Panc1 (cell line): ENCODE results near the gene DEUP1. TPM values are rescaled to one million over a fixed set of nuclear protein-coding genes. Genes with fewer than 3 reads are reported as not detected.

Experiments
- ATAC-seq: fragments of 200-7000 bp; cut with Tn5 transposase; 2 replicates; pipeline ENCODE4 v1.9.1; 2020; ENCODE audit warnings: mild to moderate bottlenecking, moderate library complexity
- BruUV-seq: library from RNA; stranded (reverse); fragments of 400-500 nt; replicated peaks from 2 replicates; lab custom pipeline; 2021; lab: Mats Ljungman, UMichigan
- CTCF ChIA-PET: fragments of 300-600 bp; sonication (Branson Sonifier 250); formaldehyde crosslinking; loops from one replicate; lab custom pipeline; 2022; ENCODE audit warnings: antibody characterized with exemption; lab: Charles Lee
- POLR2A ChIA-PET: fragments of 300-600 bp; sonication (Branson Sonifier 250); formaldehyde crosslinking; loops from one replicate; lab custom pipeline; 2022; ENCODE audit warnings: antibody characterized with exemption; lab: Charles Lee
- DNase-seq: peaks from one replicate; pipeline ENCODE4 v3.0.0-alpha.2; 2010; ENCODE audit warnings: low read depth, low spot score
- H3K27ac ChIP-seq: 2 replicates; pipeline ENCODE4 v1.5.1; 2011; ENCODE audit warnings: mild to moderate bottlenecking, low read length, inconsistent platforms
- H3K27me3 ChIP-seq: fragments of 200-500 bp; sonication (Bioruptor generic); 2 replicates; pipeline ENCODE4 v1.6.0; 2014; ENCODE audit warnings: low read length, inconsistent platforms; ENCODE audit not compliant: control insufficient read depth, insufficient read depth
- H3K36me3 ChIP-seq: fragments of 200-500 bp; sonication (Bioruptor generic); 2 replicates; pipeline ENCODE4 v1.5.1; 2014; ENCODE audit warnings: inconsistent platforms, mild to moderate bottlenecking, low read length, moderate library complexity; ENCODE audit not compliant: control insufficient read depth, insufficient read depth
- H3K4me1 ChIP-seq: 2 replicates; pipeline ENCODE4 v1.5.1; 2011; ENCODE audit warnings: inconsistent platforms, mild to moderate bottlenecking, low read length, moderate library complexity; ENCODE audit not compliant: control insufficient read depth, insufficient read depth
- H3K4me3 ChIP-seq, 2 experiments: 2 replicates each; pipeline ENCODE4 v1.5.1; 2011 to 2012; ENCODE audit warnings: low read depth in 2 of 2, low read length in 2 of 2, mild to moderate bottlenecking in 2 of 2, inconsistent platforms in 1 of 2, moderate library complexity in 1 of 2
- H3K9me3 ChIP-seq: fragments of 200-500 bp; sonication (Bioruptor generic); 2 replicates; pipeline ENCODE4 v1.5.1; 2014; ENCODE audit warnings: low read depth, mild to moderate bottlenecking, inconsistent platforms, low read length, moderate library complexity; ENCODE audit not compliant: control insufficient read depth, insufficient read depth
- CTCF ChIP-seq: fragments of 450-650 bp; IDR thresholded peaks from 2 replicates; pipeline ENCODE4 v1.5.1; 2017; ENCODE audit warnings: mild to moderate bottlenecking
- POLR2AphosphoS5 ChIP-seq: IDR thresholded peaks from 2 replicates; pipeline ENCODE4 v1.6.1; 2012; ENCODE audit warnings: mild to moderate bottlenecking, low read depth, low read length, moderate library complexity
- REST ChIP-seq, 2 experiments: IDR thresholded peaks; 2 replicates each; pipeline ENCODE4 v1.6.1; 2011 to 2012; ENCODE audit warnings: low read depth in 2 of 2, control low read depth in 1 of 2, low read length in 1 of 2, mild to moderate bottlenecking in 1 of 2, moderate library complexity in 1 of 2; ENCODE audit not compliant: insufficient read depth in 1 of 2
- SIN3A ChIP-seq: IDR thresholded peaks from 2 replicates; pipeline ENCODE4 v1.6.1; 2012; ENCODE audit warnings: low read depth, mild to moderate bottlenecking, low read length, moderate library complexity, borderline replicate concordance; ENCODE audit not compliant: insufficient read depth
- TCF7L2 ChIP-seq: IDR thresholded peaks from 2 replicates; pipeline ENCODE4 v1.6.1; 2011; ENCODE audit warnings: mild to moderate bottlenecking, low read depth, low read length, inconsistent platforms
- in situ Hi-C: cut with HindIII; loops from 2 replicates; pipeline ENCODE4 v1.10.0; 2016; ENCODE audit warnings: low sequenced_read_pairs, low pct_unique_long_range_greater_than_20kb
- intact Hi-C: fragments of 100-400 bp; cut with micrococcal nuclease; formaldehyde crosslinking; loops from one replicate; pipeline ENCODE4 v1.10.0; 2022; ENCODE audit not compliant: unreplicated experiment
- total RNA-seq: library from RNA; stranded (reverse); gene quantifications from one replicate; pipeline ENCODE4 v1.2.1, GENCODE V29; 2021; ENCODE audit not compliant: unreplicated experiment

The DEUP1 gene
- total RNA-seq, 1 experiment from 2014 or later = not detected

- no peak overlapping the region for H3K27ac ChIP-seq
- in situ Hi-C loops = no loop called here
- ATAC-seq (no peak), DNase-seq (no peak)
- intact Hi-C loops = no loop called here
- H3K4me1 ChIP-seq = no peaks in the 10 kb centered on the region
- no peaks in the 10 kb centered on the region; the same call in 1 of the 2 replicates for H3K27me3 ChIP-seq
- no TSS peak for BruUV-seq
- no peak for TF ChIP-seq REST (IDR thresholded peaks at IDR 0.05; ENCODE audit: insufficient read depth in 1 of 2, low read depth in 2 of 2, low read length in 1 of 2)
- no peak for TF ChIP-seq POLR2AphosphoS5
- TF ChIP-seq TCF7L2 = no peak
- TF ChIP-seq SIN3A = no peak
- TF ChIP-seq CTCF = no peak
- ChIA-PET POLR2A (no interaction called here), CTCF (no interaction called here)
- no peaks in the 10 kb centered on the region for H3K36me3 ChIP-seq
- H3K9me3 ChIP-seq = no peaks in the 10 kb centered on the region
- H3K4me3 ChIP-seq = no peak overlapping the region
Measured at GRCh38 chr11:93389737-93390136, 59.2 kb downstream of the DEUP1 start.

- ChIA-PET CTCF (no interaction called here), POLR2A (no interaction called here)
- TF ChIP-seq SIN3A (no peak), TCF7L2 (no peak), CTCF (no peak), REST (IDR thresholded peaks at IDR 0.05; ENCODE audit: insufficient read depth in 1 of 2, low read depth in 2 of 2, low read length in 1 of 2) (no peak), POLR2AphosphoS5 (no peak)
- no peak overlapping the region for H3K4me3 ChIP-seq
- H3K27me3 ChIP-seq = no peaks in the 10 kb centered on the region; the same call in none of the 2 replicates
- no peaks in the 10 kb centered on the region for H3K9me3 ChIP-seq
- intact Hi-C loops (no loop called here), in situ Hi-C loops (no loop called here)
- no peaks in the 10 kb centered on the region for H3K4me1 ChIP-seq
- no peaks in the 10 kb centered on the region for H3K36me3 ChIP-seq
- H3K27ac ChIP-seq = no peak overlapping the region
- DNase-seq (no peak), ATAC-seq (no peak)
- no TSS peak for BruUV-seq
Measured at GRCh38 chr11:93392867-93393266, 62.3 kb downstream of the DEUP1 start.
